ENCODE data around the gene LRRC26.

LRRC26 gene

DNA sequence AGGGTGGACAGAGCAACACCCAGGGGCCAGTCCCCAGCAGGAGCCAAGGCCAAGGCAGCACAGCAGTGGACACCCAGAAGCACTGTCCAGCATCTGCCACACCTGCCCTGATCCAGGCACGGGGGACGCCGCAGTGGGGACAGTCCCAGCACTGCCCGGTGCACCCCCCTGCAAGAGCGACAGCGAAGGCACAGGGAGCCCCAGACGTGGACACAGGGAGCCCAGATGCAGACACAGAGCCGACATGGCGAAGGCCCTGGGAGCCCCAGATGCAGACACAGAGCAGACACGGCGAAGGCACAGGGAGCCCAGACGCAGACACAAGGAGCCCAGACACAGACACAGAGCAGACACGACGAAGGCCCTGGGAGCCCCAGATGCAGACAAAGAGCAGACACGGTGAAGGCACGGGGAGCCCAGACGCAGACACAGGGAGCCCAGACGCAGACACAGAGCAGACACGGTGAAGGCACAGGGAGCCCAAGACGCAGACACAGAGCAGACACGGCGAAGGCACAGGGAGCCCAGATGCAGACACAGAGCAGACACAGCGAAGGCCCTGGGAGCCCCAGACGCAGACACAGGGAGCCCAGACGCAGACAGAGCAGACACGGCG, 14.2 kb upstream of the LRRC26 start:
- DNase-seq (ENCODE audit: low read depth in 2 of 2): no peak

- no peak for DNase-seq (ENCODE audit: low read depth in 2 of 2)
Observed at GRCh38 chr9:137182836-137183235, 13.0 kb upstream of the LRRC26 start.

DNA sequence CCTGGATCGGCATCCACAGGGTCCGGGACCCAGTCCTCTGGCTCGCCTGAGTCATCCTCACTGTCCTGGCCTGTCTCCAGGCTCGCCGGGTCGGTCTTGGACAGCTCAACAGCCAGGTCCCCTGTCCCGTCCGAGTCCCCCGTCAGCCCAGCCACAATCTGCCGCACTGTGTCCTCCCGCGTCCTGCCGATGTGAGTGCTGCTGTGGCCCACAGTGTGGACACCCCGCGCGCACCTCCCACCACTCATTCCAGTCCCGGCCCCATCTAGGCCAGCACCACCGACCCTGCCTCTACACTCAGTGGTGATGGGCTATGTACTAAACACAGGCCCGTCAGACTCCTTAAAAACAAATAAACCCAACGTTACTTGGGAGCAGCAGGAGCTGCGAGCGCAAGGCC, 11.8 kb upstream of the LRRC26 start:
- DNase-seq (ENCODE audit: low read depth in 2 of 2): no peak

DNA sequence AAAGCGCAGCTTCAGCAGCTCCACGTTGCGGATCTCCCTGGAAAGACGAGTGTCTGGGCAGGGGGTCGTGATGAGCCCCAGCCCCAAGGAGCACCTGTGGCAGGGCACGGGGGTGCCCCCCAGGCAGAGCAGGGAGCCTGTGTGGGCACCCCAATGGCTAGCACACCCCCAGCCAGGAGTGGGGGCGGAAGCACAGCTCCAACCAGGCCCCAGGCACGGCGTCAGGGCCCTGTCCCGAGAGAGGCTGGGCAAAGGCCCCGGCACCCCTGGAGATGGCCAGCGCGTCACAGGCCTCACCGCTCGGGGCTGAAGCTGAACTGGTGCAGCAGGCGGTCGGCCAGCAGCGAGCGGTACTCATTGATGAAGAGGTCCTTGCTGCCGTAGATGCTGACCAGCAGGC, 10.6 kb upstream of the LRRC26 start:
- DNase-seq (ENCODE audit: low read depth in 2 of 2): no peak

GRCh38 chr9:137179761-137180160, 9.9 kb upstream of the LRRC26 start:
- DNase-seq (ENCODE audit: low read depth in 2 of 2): no peak

GRCh38 chr9:137178939-137179630, 9.2 kb upstream of the LRRC26 start:
- DNase-seq (ENCODE audit: low read depth in 2 of 2): no peak

DNA sequence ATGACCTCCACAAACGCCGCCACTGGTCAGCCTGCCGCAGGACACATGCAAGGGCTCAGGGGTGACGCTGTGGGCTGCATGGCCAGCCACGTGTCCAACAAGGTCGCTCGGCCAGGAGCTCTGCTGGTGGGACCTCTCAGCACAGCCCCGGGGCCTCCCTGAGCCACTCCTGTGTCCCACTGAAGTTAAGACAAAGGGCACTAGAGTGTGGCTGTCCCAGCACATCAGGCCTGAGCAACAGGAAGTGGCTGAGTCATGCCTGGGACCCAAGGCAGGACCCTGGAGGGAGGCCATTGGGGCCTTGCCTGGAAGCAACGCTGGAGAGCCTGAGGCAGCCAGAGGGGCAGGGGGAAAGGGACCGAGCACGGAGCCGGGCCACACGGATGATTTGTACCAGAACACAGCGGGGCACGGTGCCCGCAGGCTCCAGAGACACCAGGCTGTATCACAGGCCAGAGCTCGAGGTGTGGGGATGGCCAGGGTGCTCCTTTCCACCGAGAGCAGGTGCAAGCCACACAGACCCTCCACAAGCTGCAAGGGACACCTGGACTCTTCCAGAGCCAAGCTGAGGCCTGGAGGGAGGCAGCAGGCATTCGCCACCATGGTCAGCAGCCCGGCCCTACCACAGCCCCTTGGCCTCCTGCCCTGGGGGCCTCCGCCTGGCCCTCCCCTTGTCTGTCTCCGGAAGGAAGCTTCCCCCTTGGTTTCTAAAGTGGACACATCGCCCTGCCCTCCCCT, 8.5 kb upstream of the LRRC26 start:
- DNase-seq (ENCODE audit: low read depth in 2 of 2): no peak

- peak in 1 of 2 experiments; percentile 21 for DNase-seq (ENCODE audit: low read depth in 2 of 2)
Observed at GRCh38 chr9:137176302-137177182, 6.7 kb upstream of the LRRC26 start.

DNA sequence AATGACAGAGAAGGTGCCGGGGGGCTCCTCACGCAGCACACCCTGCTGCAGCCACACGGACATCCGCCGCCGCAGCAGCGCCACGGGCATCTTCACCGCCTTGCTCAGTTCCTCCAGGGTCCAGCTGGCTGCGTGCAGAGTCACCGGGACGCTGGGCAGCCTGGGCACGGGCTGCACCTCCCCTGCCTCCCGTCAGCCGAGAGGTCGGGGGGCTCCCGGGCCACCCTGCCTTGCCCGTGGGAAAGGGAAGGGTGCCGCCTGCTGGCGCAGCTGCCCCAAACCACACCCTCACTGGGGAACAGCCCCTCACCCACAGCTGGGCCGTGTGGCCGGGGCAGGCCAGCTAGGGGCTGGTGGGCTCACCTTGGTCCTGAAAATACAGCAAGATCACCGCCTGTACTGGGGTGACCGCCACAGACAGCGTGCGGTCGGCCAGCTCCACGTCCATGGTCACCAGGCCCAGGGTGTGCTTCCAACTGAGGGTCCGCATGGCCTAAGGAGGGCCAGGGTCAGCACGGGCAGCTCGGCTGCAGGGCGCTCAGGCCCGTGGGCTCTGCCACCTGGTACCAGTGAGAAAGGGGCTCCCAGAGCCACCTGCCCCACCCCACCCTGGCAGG, 5.6 kb upstream of the LRRC26 start:
- no peak for DNase-seq (ENCODE audit: low read depth in 2 of 2)

DNA sequence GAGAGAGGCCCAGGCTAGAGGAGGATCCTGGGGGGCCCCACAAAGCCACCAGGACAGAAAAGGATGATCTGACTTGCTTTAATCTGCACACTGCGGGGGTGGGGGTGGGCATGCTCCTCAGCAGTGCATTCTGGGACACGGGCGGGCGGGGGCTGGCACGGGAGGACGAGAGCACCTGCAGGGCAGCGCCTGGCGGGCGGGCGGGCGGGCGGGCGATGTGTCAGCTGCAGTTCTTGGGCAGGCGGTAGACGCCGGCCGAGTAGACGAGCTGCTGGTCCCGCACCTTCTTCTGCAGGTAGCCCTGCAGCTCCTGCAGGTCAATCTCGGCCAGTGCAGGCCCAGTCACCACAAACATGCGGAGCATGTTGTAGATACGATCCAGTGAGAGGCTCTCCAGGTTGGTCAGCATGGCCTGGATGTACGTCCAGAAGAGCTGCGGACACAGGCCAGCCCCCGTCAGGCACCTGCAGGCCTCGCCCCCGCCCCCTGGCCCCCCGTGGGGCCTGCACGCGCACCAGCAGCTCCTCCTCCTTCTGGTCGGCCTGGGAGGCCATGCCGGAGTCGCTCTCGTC, 5.0 kb upstream of the LRRC26 start:
- DNase-seq (ENCODE audit: low read depth in 2 of 2): no peak

DNA sequence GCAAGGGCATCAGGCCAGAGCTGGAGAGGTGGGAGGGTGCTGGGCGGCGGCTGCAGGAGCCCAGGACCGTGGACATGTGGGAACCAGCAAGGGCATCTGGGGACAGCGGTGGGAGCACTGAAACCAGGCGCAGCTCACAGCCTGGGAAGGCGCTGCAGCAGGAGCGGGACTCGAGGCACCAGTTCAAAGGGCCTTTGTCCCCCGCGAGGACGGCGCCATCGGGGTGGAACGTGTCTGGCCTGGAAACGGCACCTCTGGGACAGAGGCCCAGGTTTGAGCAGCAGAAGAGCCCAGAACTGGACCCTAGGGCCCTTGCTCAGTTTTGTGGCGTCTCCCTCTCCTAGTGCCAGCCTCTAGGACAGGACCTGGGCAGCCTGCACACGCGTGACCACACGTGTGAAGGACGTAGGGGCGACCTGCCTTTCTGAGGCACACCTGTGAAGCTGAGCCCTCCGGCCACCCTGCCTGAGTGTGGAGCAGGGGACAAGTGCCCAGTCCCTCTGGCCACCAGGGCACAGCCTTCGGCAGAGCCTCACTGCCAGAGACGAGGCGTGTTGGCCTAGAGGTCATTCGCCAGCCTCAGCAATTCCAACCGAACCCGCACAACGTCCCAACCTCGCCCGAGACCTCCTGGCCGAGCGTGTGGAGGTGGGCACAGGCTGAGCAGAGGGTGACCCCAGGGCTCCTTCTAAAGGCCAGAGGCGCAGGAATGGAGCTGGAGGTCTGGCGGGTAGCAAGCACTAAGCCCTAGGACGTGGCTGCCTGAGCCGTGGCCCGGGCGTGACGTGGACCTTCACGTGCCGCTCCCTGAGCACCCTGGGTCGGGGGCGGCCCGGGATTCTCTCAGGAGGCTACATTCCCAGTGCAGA, 4.2 kb upstream of the LRRC26 start:
- DNase-seq (ENCODE audit: low read depth in 2 of 2): no peak

DNA sequence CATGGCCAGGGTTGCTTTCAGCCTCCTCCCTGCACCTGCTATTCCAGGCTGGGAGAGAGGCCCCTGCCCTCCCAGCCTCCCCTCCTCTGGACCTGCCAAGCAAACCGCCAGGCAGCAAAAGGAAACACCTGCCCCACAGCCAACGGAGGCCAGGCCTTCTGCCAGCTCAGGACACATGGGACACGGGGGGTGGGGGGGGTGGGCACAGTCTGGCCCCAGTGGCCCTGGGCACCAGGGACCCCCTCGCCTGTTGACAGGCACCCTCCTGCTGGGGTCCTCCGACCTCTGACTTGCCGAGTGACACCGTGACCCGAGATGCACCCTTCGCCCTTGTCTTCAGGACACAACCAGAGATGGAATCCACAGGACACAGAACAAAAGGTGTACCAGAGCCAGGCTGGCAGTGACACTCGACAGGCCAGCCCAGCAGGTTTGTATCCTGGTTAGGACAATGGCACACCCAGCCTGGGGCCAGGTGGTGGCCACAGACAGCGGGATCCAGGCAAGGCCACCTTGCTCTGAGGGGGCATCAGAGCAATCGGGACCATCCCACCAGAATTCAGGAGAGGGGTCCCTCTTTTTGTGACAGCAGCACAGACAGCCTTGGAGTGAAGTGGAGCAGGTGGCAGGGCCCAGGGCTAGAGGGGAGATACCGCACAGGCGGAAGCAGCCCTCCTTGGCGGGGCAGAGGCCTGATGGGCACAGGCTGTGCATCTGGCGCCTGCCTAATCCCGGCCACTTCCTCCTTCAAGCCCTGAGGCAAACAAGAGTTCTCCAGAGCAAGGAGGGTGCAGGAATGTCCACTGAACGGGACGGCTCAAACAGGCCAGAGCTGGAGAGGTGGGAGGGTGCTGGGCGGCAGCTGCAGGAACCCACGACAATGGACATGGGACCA, 3.3 kb upstream of the LRRC26 start:
- no peak for DNase-seq (ENCODE audit: low read depth in 2 of 2)

DNA sequence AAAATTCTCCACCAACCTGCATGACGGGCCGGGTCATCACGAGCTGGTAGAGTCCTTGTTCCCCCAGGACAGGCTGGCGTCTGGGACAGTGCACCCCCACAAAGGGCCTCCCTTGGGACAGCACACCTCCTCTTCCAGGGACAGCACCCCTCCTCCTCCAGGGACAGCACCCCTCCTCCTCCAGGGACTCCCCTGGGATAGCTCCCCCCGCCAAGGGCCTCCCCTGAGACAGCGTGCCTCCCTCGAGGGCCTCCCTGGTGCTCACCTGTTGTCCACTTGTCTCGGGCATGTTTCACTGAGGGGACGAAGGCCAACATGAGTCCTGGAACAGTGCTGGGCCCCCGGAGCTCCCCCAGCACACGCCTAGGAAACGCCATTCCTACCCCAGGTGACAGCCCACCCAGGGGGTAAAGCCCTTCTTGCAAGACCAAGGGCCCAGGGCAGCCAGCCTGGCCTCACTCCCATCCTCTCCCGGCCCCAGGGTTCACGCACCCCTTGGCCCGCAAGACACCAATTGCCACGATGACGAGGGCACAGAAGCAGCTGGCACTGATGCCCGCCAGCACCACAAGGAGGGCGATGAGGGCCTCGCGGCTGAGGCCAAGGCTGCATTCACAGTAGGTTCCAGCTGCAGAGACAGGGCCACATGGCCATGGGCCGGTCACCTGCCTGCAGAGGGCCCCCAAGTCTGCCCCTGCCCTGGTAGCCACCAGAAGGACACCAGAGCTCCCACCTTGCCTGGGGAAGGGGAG, 1.5 kb upstream of the LRRC26 start:
- DNase-seq (ENCODE audit: low read depth in 2 of 2): no peak

DNA sequence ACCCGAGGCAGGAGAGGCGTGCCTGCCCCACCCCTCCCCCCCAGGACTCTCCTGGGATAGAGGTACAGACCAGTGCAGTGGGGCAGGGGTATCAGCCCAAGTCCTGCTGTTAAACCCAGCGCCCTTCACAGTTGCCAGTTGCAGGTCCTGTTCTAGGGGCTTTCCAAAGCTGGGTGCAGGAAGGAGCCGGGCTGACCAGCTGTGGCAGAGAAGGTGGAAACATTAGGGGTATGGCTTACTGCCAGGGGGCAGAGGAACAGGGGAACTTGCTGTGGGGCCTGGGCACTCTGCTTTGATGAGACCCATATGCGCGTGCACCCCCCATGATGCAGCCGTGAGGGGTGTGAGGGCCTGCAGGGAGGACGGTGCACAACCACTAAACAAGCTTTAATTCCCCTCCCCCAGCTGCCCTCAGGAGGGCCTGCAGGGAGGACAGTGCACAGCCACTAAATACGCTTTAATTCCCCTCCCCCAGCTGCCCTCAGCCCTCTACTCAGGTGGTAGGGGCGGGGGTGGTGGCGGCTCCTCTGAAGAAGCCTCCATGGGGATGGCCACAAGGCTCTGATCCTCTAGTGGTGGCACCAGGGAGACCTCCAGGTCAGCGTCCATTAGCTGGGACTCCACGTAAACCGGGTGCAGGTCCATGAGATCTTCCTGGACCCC, 766 bp upstream of the LRRC26 start:
- no peak for DNase-seq (ENCODE audit: low read depth in 2 of 2)

DNA sequence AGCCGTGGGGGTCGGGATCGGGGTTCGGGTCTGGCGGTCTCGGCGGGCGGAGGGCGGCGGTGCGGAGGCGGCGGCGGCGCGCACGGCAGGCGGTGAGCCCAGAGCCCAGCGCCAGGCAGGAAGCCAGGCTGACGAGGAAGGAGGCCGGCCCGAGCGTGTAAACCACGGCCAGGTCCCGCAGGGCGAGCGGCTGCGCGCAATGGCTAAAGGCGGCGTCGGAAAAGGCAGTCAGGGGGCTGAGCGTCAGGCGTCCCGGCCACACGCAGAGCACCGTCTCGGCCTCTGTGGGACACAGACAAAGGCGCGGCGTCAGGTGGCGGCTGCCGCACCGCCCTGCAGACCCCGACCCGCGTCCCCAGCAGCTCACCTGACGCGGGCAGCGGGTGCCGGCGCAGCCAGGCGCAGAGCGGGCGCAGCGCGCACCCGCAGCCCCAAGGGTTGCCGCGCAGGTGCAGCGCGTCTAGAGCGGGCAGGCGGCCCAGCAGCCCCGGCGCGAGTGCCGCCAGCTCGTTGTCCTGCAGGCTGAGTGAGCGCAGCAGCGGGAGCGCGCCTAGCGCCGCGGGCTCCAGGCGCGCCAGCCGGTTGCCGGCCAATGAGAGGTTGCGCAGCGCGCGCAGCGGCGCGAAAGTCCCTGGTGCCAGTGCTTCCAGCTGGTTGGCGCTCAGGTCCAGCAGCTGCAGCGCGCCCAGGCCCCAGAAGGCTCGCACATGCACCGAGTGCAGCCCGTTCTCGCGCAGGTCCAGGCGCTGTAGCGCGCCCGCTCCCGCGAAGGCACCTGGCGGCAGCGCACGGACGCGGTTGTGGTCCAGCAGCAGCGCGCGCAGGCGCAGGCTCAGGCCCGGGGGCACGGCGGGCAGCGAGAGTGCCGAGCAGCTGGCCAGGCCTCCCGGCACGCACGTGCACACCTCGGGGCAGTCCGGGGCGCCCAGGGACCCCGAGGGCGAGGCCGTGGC, 671 bp downstream of the LRRC26 start:
- DNase-seq (ENCODE audit: low read depth in 2 of 2): no peak

GRCh38 chr9:137168573-137168903, 1.3 kb downstream of the LRRC26 start:
- no peak for DNase-seq (ENCODE audit: low read depth in 2 of 2)

Data from stimulated activated CD4-positive, alpha-beta T cell treated with anti-CD3 and anti-CD28 coated beads, Interleukin-12 subunit alpha, Interleukin-12 subunit beta, amount 100 ng/mL, for 24 hours (primary cell).